OCI-LY7 (cell line): ENCODE data around the gene KRTDAP. TPM values are rescaled to one million over a fixed set of nuclear protein-coding genes. Genes with fewer than 3 reads are reported as not detected.
"Not testable (repeated sequence)": the region's sequence is repeated elsewhere in the genome, so short reads cannot be mapped to it uniquely, and the experiment has no call there.

Experiments used
- BruUV-seq: library from RNA; stranded (reverse); fragments of 400-500 nt; replicated peaks from 2 replicates; lab custom pipeline; 2021; lab: Mats Ljungman, UMichigan
- CTCF ChIA-PET: fragments of 300-600 bp; sonication (Branson Sonifier 250); formaldehyde crosslinking; loops from one replicate; lab custom pipeline; 2022; ENCODE audit warnings: antibody characterized with exemption; ENCODE audit not compliant: unreplicated experiment; lab: Charles Lee
- POLR2A ChIA-PET: fragments of 300-600 bp; sonication (Branson Sonifier 250); formaldehyde crosslinking; loops from one replicate; lab custom pipeline; 2022; ENCODE audit warnings: antibody characterized with exemption; lab: Charles Lee
- DNase-seq: peaks from one replicate; pipeline ENCODE4 v3.0.0-alpha.2; 2015; ENCODE audit warnings: low spot score
- H2AFZ ChIP-seq: fragments of 200-600 bp; sonication (generic), shearing (Covaris generic); 2 replicates; pipeline ENCODE4 v1.6.1; 2014; ENCODE audit warnings: mild to moderate bottlenecking, antibody characterized with exemption, low read length, moderate library complexity
- H3K27ac ChIP-seq: fragments of 200-600 bp; sonication (generic); 2 replicates; pipeline ENCODE4 v1.5.1; 2014; ENCODE audit warnings: mixed run types, low read depth, mild to moderate bottlenecking, moderate library complexity, low read length, inconsistent platforms; ENCODE audit not compliant: poor library complexity, severe bottlenecking
- H3K36me3 ChIP-seq: fragments of 200-600 bp; sonication (generic); 2 replicates; pipeline ENCODE4 v1.6.1; 2014; ENCODE audit warnings: mild to moderate bottlenecking, antibody characterized with exemption, low read length, moderate library complexity, mixed read lengths; ENCODE audit not compliant: insufficient read depth
- H3K4me1 ChIP-seq: fragments of 200-600 bp; sonication (generic); 2 replicates; pipeline ENCODE4 v1.5.1; 2014; ENCODE audit warnings: mild to moderate bottlenecking, low read length; ENCODE audit not compliant: insufficient read depth, poor library complexity, severe bottlenecking
- H3K4me2 ChIP-seq: fragments of 200-600 bp; sonication (generic); 2 replicates; pipeline ENCODE4 v1.6.1; 2014; ENCODE audit warnings: mild to moderate bottlenecking, low read length
- H3K4me3 ChIP-seq: fragments of 200-600 bp; sonication (generic); 2 replicates; pipeline ENCODE4 v1.5.1; 2014; ENCODE audit warnings: mild to moderate bottlenecking, low read depth, low read length; ENCODE audit not compliant: poor library complexity, severe bottlenecking
- H3K79me2 ChIP-seq: fragments of 200-600 bp; sonication (generic); 2 replicates; pipeline ENCODE4 v1.6.1; 2016; ENCODE audit warnings: low read depth, mild to moderate bottlenecking, low read length, moderate library complexity, mixed read lengths; ENCODE audit not compliant: insufficient read depth
- H3K9me2 ChIP-seq: fragments of 200-600 bp; sonication (generic); 2 replicates; pipeline ENCODE4 v1.6.1; 2016; ENCODE audit warnings: mild to moderate bottlenecking, low read length, mixed read lengths; ENCODE audit not compliant: insufficient read depth
- H3K9me3 ChIP-seq: fragments of 200-600 bp; sonication (generic); 2 replicates; pipeline ENCODE4 v1.6.1; 2014; ENCODE audit warnings: mild to moderate bottlenecking, mixed run types, low read length, mixed read lengths
- H4K20me1 ChIP-seq: fragments of 200-600 bp; sonication (generic); 2 replicates; pipeline ENCODE4 v1.6.1; 2014; ENCODE audit warnings: mild to moderate bottlenecking, antibody characterized with exemption, low read length, moderate library complexity, mixed read lengths; ENCODE audit not compliant: insufficient read depth
- EZH2phosphoT487 ChIP-seq: fragments of 200-600 bp; sonication (generic); IDR thresholded peaks from 2 replicates; pipeline ENCODE4 v1.6.1; 2018; ENCODE audit warnings: low read depth, borderline replicate concordance, mild to moderate bottlenecking, mixed run types, antibody characterized with exemption, low read length, moderate library complexity, mixed read lengths
- intact Hi-C: fragments of 100-400 bp; cut with micrococcal nuclease; formaldehyde crosslinking; loops from one replicate; pipeline ENCODE4 v1.10.0; 2022; ENCODE audit not compliant: unreplicated experiment
- total RNA-seq, 2 experiments: library from RNA; depleted of rRNA in 1 of 2; stranded (reverse); fragments of >200 nt in 1 of 2; shearing (Covaris generic) in 1 of 2; gene quantifications; 2 replicates each; pipeline ENCODE4 v1.2.3, GENCODE V29; 2014 to 2022
- TF ChIP-seq, protein P1 (sequence below): fragments of 200-600 bp; sonication (generic); conservative IDR thresholded peaks from 2 replicates; pipeline ENCODE4 v1.5.1; 2014; ENCODE audit warnings: mild to moderate bottlenecking, antibody characterized with exemption, low read length, moderate library complexity, mixed read lengths

Gene KRTDAP
- total RNA-seq, 2 experiments from 2014 or later, result not detected

DNA sequence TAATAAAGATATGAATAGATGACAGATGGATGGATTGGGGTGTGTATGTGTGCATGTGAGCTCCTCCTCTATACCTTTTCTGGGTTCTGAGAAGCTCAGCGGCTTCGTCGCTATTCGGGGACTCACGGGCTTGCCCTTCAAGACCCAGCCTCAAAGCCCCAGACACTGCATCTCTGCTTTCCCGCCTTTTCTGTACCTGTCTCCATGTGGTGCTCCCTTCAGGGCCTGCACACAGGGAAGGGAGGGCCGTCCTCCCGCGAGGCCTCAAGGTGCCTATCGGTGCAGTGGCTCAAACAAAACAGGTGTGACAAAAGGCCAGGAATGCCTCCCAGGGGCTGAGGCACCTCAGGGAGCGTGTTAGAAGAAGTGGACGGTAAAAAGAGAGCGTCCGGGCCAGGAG, 16.2 kb downstream of the KRTDAP start:
- BruUV-seq, result no TSS peak
- no peak overlapping the region for H2AFZ ChIP-seq

DNA sequence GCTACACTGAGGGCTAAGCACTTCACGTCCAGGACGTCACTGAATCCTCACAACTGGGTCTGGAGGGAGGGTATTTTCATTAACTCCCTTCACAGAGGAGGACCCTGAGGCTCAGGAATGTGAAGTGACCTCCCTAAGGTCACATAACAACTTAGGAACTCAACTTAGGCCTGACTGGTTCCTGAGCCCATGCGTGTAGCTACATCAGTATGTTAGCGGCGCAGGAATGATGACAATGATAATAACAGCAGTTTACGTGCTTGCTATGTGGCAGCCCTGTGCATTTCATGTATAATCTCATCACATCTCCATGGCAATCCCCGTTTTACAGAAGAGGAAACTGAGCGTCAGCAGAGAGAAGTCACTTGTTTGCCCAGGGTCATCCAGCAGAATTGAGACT, 18.3 kb downstream of the KRTDAP start:
- H4K20me1 ChIP-seq, result no peaks in the 10 kb centered on the region
- intact Hi-C loops, result no loop called here
- POLR2A ChIA-PET, result no interaction called here
- H2AFZ ChIP-seq, result no peak overlapping the region
- H3K4me1 ChIP-seq, result no peaks in the 10 kb centered on the region
- DNase-seq, result no peak
- no peak overlapping the region for H3K4me2 ChIP-seq
- BruUV-seq, result no TSS peak
- H3K79me2 ChIP-seq, result no peaks in the 10 kb centered on the region
- H3K4me3 ChIP-seq, result no peak overlapping the region
- H3K27ac ChIP-seq, result no peak overlapping the region
- H3K9me2 ChIP-seq, result no peaks in the 10 kb centered on the region
- H3K36me3 ChIP-seq, result no peaks in the 10 kb centered on the region
- TF ChIP-seq, protein P1, sequence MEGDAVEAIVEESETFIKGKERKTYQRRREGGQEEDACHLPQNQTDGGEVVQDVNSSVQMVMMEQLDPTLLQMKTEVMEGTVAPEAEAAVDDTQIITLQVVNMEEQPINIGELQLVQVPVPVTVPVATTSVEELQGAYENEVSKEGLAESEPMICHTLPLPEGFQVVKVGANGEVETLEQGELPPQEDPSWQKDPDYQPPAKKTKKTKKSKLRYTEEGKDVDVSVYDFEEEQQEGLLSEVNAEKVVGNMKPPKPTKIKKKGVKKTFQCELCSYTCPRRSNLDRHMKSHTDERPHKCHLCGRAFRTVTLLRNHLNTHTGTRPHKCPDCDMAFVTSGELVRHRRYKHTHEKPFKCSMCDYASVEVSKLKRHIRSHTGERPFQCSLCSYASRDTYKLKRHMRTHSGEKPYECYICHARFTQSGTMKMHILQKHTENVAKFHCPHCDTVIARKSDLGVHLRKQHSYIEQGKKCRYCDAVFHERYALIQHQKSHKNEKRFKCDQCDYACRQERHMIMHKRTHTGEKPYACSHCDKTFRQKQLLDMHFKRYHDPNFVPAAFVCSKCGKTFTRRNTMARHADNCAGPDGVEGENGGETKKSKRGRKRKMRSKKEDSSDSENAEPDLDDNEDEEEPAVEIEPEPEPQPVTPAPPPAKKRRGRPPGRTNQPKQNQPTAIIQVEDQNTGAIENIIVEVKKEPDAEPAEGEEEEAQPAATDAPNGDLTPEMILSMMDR, result no peak
- TF ChIP-seq EZH2phosphoT487, result no peak
- no peaks in the 10 kb centered on the region for H3K9me3 ChIP-seq
- CTCF ChIA-PET, result interaction anchor here (0.5 kb wide), 1 partner anchor 17 kb away, joined by 3 read pairs; no protein-coding TSS in a partner anchor

More for the DNA sequence above, 16.2 kb downstream of the KRTDAP start:
- ChIA-PET POLR2A (no interaction called here), CTCF (no interaction called here)
- no peaks in the 10 kb centered on the region for H3K9me2 ChIP-seq
- DNase-seq, result no peak
- no peak overlapping the region for H3K27ac ChIP-seq
- no peak overlapping the region for H3K4me2 ChIP-seq
- no peaks in the 10 kb centered on the region for H4K20me1 ChIP-seq
- no peak overlapping the region for H3K4me3 ChIP-seq
- TF ChIP-seq, protein P1, result no peak
- TF ChIP-seq EZH2phosphoT487, result no peak
- H3K9me3 ChIP-seq, result no peaks in the 10 kb centered on the region
- H3K36me3 ChIP-seq, result no peaks in the 10 kb centered on the region
- intact Hi-C loops, result no loop called here
- H3K79me2 ChIP-seq, result no peaks in the 10 kb centered on the region
- no peaks in the 10 kb centered on the region for H3K4me1 ChIP-seq

DNA sequence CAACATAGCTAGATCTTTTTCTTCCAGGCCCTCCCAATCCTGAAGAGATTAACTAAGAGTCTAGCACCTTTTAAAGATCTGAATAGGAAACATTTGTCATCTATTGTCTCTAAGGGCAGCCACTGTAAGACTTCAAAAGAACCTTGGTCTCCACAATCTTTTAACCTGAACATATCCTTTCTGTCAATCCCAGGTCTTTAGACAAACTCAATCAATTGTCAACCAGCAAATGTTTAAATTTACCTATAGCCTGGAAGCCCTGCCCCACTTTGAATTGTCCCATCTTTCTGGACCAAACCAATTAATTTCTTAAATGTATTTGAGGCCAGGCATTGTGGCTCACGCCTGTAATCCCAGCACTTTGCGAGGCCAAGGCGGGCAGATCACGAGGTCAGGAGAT, 19.2 kb downstream of the KRTDAP start:
- H3K4me1 ChIP-seq, H3K4me3 ChIP-seq, H2AFZ ChIP-seq, H3K9me2 ChIP-seq, intact Hi-C loops, H3K36me3 ChIP-seq, DNase-seq, H4K20me1 ChIP-seq, H3K79me2 ChIP-seq, POLR2A ChIA-PET, H3K4me2 ChIP-seq, H3K9me3 ChIP-seq, H3K27ac ChIP-seq, BruUV-seq: not testable (repeated sequence)
- CTCF ChIA-PET, result interaction anchor here (0.5 kb wide), 1 partner anchor 16 kb away, joined by 3 read pairs; no protein-coding TSS in a partner anchor
